Uterus (tissue), 4 donors: ENCODE measurements around the gene RAP2C. TPM values are rescaled to one million over a fixed set of nuclear protein-coding genes. Genes with fewer than 3 reads are reported as not detected.
A peak's percentile ranks its signal among the peaks of the same experiment; 100 is the strongest.
"Not testable (repeated sequence)": the region's sequence is repeated elsewhere in the genome, so short reads cannot be mapped to it uniquely, and the experiment has no call there.

Source experiments
- DNase-seq, 2 donors: peaks; one replicate each; pipeline ENCODE4 v3.0.0-alpha.2; 2019 to 2020
- H3K27ac ChIP-seq, 2 donors: fragments of 200-600 bp; sonication (generic); 1 replicate in 1 of 2; 2 replicates in 1 of 2; pipeline ENCODE4 v1.5.1; 2016 to 2018
- H3K27me3 ChIP-seq, 2 donors: fragments of 200-600 bp; sonication (generic); one replicate each; pipeline ENCODE4 v1.5.1; 2018 to 2019; ENCODE audit warnings: control low read depth in 1 of 2
- H3K36me3 ChIP-seq, 2 donors: fragments of 200-600 bp; sonication (generic); one replicate each; pipeline ENCODE4 v1.5.1; 2019; ENCODE audit warnings: control low read depth in 1 of 2
- H3K4me1 ChIP-seq, 2 donors: fragments of 200-600 bp; sonication (generic); one replicate each; pipeline ENCODE4 v1.5.1; 2018 to 2019; ENCODE audit warnings: control low read depth in 1 of 2
- H3K4me3 ChIP-seq, 2 donors: fragments of 200-600 bp; sonication (generic); 1 replicate in 1 of 2; 2 replicates in 1 of 2; pipeline ENCODE4 v1.5.1; 2018 to 2019; ENCODE audit warnings: mild to moderate bottlenecking in 1 of 2
- H3K9me3 ChIP-seq, 2 donors: fragments of 200-600 bp; sonication (generic); one replicate each; pipeline ENCODE4 v1.5.1; 2019; ENCODE audit warnings: control low read depth in 1 of 2
- POLR2A ChIP-seq, 2 donors: fragments of 450-650 bp; IDR thresholded peaks; one replicate each; pipeline ENCODE4 v1.6.1; 2016; ENCODE audit warnings: antibody characterized with exemption in 2 of 2, mild to moderate bottlenecking in 1 of 2, moderate library complexity in 1 of 2
- intact Hi-C: fragments of 100-400 bp; cut with DNase I; formaldehyde crosslinking; loops from one replicate; pipeline ENCODE4 v1.15.1; 2023; ENCODE audit warnings: low total_unique reads
- total RNA-seq, 4 donors: library from RNA; depleted of rRNA in 3 of 4; stranded (reverse); fragments of >200 nt in 3 of 4; gene quantifications; one replicate each; pipeline versions ENCODE4 v1.1.0 to v1.2.4, GENCODE V29; 2014 to 2023
- TF ChIP-seq, protein P1 (sequence below), 4 experiments: fragments of 200-600 bp in 2 of 4; fragments of 450-650 bp in 2 of 4; sonication (generic) in 2 of 4; IDR thresholded peaks; one replicate each; pipeline ENCODE4 v1.5.1; 2016 to 2019; ENCODE audit warnings: antibody characterized with exemption in 4 of 4, mild to moderate bottlenecking in 2 of 4, moderate library complexity in 1 of 4
- donor health status: DM: yes; HTN: yes; CAD: no.

Gene RAP2C
- total RNA-seq, 4 donors from 2014 or later = 68.6 to 146 (median 111) TPM

DNA sequence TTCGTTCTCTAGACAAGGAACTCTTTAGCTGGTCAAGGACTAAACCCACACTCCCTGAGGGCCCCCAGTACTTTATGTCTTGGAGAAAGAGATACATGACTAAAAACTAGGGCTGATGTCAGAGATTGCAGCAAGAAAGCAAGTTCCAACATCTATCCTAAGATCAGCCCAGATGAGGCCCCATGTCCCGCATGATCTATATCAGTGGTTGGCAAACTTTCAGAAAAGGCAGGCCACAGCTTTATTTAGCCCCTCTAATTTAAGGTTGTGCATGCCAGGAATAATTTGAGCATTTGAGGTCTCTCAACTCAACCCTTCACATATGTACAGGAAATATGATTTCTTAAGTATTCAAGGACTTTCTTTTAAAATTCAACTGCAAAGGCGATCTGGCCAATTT, 47.4 kb downstream of the RAP2C start:
- intact Hi-C loops = no loop called here
- no peaks in the 10 kb centered on the region for H3K27me3 ChIP-seq
- TF ChIP-seq, protein P1, sequence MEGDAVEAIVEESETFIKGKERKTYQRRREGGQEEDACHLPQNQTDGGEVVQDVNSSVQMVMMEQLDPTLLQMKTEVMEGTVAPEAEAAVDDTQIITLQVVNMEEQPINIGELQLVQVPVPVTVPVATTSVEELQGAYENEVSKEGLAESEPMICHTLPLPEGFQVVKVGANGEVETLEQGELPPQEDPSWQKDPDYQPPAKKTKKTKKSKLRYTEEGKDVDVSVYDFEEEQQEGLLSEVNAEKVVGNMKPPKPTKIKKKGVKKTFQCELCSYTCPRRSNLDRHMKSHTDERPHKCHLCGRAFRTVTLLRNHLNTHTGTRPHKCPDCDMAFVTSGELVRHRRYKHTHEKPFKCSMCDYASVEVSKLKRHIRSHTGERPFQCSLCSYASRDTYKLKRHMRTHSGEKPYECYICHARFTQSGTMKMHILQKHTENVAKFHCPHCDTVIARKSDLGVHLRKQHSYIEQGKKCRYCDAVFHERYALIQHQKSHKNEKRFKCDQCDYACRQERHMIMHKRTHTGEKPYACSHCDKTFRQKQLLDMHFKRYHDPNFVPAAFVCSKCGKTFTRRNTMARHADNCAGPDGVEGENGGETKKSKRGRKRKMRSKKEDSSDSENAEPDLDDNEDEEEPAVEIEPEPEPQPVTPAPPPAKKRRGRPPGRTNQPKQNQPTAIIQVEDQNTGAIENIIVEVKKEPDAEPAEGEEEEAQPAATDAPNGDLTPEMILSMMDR (IDR thresholded peaks at IDR 0.05) = no peak
- no peak for TF ChIP-seq POLR2A (IDR thresholded peaks at IDR 0.05)
- peak overlapping the region in 1 of 2 donors; percentile 48 for H3K27ac ChIP-seq
- no peaks in the 10 kb centered on the region for H3K4me1 ChIP-seq
- no peak overlapping the region for H3K4me3 ChIP-seq
- DNase-seq = no peak
- H3K36me3 ChIP-seq = no peaks in the 10 kb centered on the region
- H3K9me3 ChIP-seq = no peaks in the 10 kb centered on the region

DNA sequence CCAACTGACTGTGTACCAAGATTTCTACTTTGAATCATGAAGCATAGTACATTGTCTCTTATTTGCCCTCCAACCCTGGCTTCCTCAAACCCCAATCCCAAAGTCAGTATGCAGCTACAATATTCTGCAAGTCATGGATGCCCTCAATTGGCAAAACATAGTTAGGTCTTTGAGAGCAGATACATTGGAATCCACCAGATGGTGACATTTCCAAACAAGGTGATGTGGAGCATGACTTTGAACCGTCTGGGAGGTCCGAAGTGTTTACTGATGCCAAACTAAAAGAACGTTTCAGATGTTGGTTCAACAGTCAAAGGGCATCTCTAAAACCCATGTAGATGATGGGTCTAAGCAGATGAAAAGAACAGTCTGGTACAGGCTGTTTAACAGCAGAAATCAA, 47.8 kb downstream of the RAP2C start:
- Histone ChIP-seq H3K9me3 (no peaks in the 10 kb centered on the region), H3K27me3 (no peaks in the 10 kb centered on the region), H3K4me3 (no peak overlapping the region), H3K27ac (peak overlapping the region; percentile 34 to 48), H3K36me3 (no peaks in the 10 kb centered on the region), H3K4me1 (no peaks in the 10 kb centered on the region)
- no peak for DNase-seq
- TF ChIP-seq, protein P1 (IDR thresholded peaks at IDR 0.05) = no peak
- TF ChIP-seq POLR2A (IDR thresholded peaks at IDR 0.05) = no peak
- intact Hi-C loops = no loop called here

DNA sequence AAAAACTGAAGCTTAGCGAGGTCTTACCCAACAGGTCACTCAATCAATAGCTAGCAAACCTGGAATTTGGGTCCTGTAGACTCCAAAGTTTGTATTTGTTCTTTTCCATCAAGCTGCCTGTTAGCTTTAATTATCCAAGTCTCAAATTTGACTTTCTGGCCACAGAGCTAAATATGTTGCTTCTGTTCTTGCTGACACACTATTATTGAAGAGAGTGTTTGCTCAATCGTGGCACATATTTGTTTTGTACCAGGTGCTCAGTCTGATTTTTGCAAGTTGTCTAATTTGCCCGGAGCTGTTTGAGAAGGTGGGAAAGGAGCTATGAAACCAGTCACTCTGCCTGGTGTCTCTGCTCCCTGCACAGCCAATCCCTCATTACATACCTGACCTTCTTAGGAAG, 49.7 kb downstream of the RAP2C start:
- Histone ChIP-seq H3K4me1 (no peaks in the 10 kb centered on the region), H3K9me3 (no peaks in the 10 kb centered on the region), H3K27ac (peak overlapping the region; percentile 34 to 48), H3K27me3 (no peaks in the 10 kb centered on the region), H3K36me3 (no peaks in the 10 kb centered on the region), H3K4me3 (no peak overlapping the region)
- intact Hi-C loops = no loop called here
- no peak for TF ChIP-seq POLR2A (IDR thresholded peaks at IDR 0.05)
- TF ChIP-seq, protein P1 (IDR thresholded peaks at IDR 0.05) = no peak
- DNase-seq = no peak

DNA sequence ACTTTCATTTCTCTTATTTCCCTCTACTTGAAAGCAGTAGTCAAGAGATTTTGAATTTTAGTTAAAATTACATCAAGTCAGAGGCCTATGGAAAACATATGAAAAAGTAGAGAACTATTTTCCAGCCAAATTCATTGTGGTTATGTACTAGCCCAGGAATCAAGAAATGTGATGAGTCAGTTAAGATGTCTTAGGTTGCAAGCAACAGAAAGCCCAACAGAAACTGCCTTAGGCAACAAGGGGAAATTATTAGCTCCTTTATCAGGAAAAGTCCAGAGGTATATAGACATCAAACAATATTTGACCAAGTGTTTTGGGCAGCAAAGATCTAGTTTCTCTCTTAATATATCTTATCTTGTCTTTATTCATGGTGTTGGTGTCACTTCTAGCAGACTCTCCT, 53.6 kb downstream of the RAP2C start:
- Histone ChIP-seq H3K36me3 (no peaks in the 10 kb centered on the region), H3K27me3 (no peaks in the 10 kb centered on the region), H3K9me3 (no peaks in the 10 kb centered on the region), H3K4me1 (no peaks in the 10 kb centered on the region), H3K27ac (no peak overlapping the region), H3K4me3 (no peak overlapping the region)
- no peak for DNase-seq
- intact Hi-C loops = no loop called here
- TF ChIP-seq, protein P1 (IDR thresholded peaks at IDR 0.05) = no peak
- no peak for TF ChIP-seq POLR2A (IDR thresholded peaks at IDR 0.05)

DNA sequence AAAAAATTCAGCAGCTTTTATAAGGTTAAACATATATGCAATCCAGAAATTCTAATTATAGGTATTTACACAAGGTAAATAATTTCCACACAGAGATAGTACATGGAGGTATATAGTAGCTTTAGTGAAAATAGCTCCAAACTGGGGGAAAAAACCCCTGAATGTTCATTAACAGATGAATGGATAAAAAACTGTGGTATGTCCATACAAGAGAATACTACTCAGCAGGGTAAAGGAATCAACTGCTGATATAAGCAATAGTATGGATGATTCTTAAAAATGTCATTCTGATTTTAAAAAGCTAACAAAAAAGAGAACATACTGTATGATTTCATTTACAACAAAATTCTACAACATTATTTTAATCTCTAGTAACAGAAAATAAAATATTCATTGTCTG, 54.2 kb downstream of the RAP2C start:
- Histone ChIP-seq H3K27ac (no peak overlapping the region), H3K9me3 (no peaks in the 10 kb centered on the region), H3K36me3 (no peaks in the 10 kb centered on the region), H3K4me3 (no peak overlapping the region), H3K27me3 (no peaks in the 10 kb centered on the region), H3K4me1 (no peaks in the 10 kb centered on the region)
- no peak for TF ChIP-seq POLR2A (IDR thresholded peaks at IDR 0.05)
- TF ChIP-seq, protein P1 (IDR thresholded peaks at IDR 0.05) = no peak
- no peak for DNase-seq
- intact Hi-C loops = no loop called here

DNA sequence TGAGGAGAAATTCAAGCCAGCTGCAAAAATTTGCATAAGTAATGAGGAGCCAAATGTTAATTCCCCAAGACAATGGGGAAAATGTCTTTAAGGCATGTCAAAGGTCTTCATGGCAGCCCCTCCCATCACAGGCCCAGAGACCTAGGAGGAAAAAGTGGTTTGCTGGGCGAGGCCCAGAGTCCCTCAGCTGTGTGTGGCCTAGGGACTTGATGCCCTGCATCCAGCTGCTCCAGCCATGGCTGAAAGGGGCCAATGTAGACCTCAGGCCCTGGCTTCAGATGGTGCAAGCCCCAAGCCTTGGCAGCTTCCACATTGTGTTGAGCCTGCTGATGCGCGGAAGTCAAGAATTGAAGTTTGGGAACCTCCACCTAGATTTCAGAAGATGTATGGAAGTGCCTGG, 56.2 kb downstream of the RAP2C start:
- intact Hi-C loops, H3K9me3 ChIP-seq, H3K27ac ChIP-seq, H3K36me3 ChIP-seq, H3K27me3 ChIP-seq, H3K4me3 ChIP-seq, DNase-seq, H3K4me1 ChIP-seq: not testable (repeated sequence)
